ENCODE results near the gene HACE1.

HACE1 gene

DNA sequence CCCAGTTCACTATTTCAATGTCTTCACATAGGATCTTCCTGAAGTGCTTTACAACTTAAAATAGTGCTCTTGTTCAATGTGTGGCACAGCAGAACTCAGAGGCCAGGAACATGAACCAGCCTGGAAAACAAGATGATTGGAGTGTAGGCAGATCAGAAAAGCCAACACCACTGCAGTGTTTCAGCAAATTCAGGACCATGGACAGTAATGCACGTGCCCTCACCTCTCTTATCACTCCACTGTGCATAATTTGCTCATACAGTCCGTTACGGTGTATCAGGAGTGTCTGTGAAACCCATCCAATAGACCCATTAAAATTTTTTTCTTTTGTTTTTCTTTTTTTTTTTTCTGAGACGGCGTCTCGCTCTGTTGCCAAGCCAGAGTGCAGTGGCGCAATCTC, 27.6 kb upstream of the HACE1 start:
- no peak for TF ChIP-seq CTCF (IDR thresholded peaks at IDR 0.05; ENCODE audit: insufficient read depth, low read length, missing control alignments)
- ChIA-PET POLR2A (interaction anchor here (1.0 kb wide), 1 partner anchor 10 kb away, joined by 3 read pairs; no protein-coding TSS in a partner anchor), CTCF (no interaction called here)
- no peak for DNase-seq (ENCODE audit: low read depth, low spot score)
- no peak overlapping the region for H3K4me3 ChIP-seq (ENCODE audit: low read depth, low read length)

DNA sequence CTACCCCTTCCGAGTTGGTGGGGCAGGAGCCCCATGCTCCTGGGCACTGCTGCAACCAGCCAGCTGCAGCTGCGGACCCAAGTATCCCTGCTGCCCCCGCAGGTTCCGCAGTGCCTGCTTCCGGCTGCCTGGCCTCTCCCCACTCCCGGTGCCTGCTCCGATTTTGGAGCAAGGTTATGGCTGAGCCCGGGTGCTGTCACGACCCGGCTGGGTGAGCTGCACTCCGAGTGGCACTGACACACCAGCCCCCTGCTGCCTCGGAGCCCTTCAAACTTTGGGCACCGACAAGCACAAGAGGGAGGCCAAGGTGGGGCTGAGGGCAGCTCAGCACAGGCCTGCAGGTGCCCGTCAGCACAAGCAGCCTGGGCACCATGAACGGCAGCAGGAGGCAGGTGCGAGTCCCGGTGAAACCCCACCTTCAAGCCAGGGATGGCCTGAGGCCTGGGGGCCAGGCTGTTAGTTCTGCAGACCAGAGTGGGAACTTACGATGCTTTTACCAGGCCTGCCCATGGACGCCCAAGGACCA, 25.9 kb upstream of the HACE1 start:
- ChIA-PET POLR2A (no interaction called here), CTCF (interaction anchor here (1.1 kb wide), 1 partner anchor 193 kb away, joined by 3 read pairs; no protein-coding TSS in a partner anchor)
- no peak for DNase-seq (ENCODE audit: low read depth, low spot score)
- no peak overlapping the region for H3K4me3 ChIP-seq (ENCODE audit: low read depth, low read length)
- TF ChIP-seq CTCF (IDR thresholded peaks at IDR 0.05; ENCODE audit: insufficient read depth, low read length, missing control alignments): no peak

- DNase-seq (ENCODE audit: low read depth, low spot score): no peak
- no peak overlapping the region for H3K4me3 ChIP-seq (ENCODE audit: low read depth, low read length)
- TF ChIP-seq CTCF (IDR thresholded peaks at IDR 0.05; ENCODE audit: insufficient read depth, low read length, missing control alignments): no peak
- CTCF ChIA-PET: interaction anchor here (0.7 to 1.1 kb wide), 2 partner anchors 54 to 193 kb away, joined by 3 read pairs; no protein-coding TSS in a partner anchor
- POLR2A ChIA-PET: no interaction called here
Measured at GRCh38 chr6:104884867-104885517, 25.3 kb upstream of the HACE1 start.

DNA sequence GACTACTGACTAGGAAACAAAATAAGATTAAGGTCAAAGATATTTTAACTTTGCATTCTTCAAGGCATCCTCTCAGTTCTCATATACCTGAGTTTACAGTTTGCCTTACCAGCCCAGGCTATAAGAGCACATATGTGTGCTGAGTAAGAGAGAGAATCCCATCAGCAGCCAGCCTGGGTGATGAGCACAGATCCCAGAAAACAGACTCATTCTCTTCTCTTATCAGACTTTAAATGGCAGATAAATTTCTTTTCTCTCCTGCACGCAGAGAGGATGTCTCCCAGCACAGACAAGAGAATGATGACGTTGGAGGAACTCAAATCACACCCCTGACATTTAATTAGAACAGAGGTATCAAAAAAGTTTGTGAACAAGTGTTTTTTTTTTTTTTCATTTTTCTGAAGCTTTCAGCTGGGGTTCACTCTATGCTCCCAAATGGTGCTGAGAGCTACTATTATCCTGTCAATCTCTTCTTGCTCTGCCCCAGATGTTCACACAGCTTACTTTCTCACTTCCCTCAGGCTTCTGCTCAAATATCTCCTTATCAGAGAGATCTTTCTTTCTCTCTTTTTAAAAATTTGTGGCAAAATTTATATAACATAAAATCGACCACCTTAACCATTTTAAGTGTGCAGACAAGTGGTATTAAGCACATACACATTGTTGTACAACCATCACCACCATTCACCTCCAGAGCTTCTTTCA, 22.4 kb upstream of the HACE1 start:
- no peak for DNase-seq (ENCODE audit: low read depth, low spot score)
- no peak for TF ChIP-seq CTCF (IDR thresholded peaks at IDR 0.05; ENCODE audit: insufficient read depth, low read length, missing control alignments)
- CTCF ChIA-PET: no interaction called here
- POLR2A ChIA-PET: no interaction called here
- H3K4me3 ChIP-seq (ENCODE audit: low read depth, low read length): no peak overlapping the region

DNA sequence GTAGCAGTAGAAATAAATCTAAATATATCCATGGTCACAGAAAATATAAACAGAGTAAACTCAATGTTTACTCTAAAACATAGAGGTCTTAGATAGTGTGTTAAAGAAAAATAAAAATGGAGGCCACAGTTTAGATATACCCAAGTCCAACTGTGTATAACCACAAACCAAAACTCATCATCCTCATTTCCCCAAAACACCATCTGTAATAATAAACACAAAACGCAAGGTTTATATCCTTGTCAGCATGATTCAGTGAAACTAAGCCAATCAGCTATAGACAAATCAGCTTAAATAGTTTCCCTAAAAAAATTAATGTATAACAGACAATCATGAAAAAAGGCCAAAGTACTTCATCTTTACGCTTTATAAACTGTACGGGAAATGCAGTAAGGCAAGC, 2.7 kb upstream of the HACE1 start:
- no peak overlapping the region for H3K4me3 ChIP-seq (ENCODE audit: low read depth, low read length)
- DNase-seq (ENCODE audit: low read depth, low spot score): peak; percentile 40
- ChIA-PET POLR2A (no interaction called here), CTCF (no interaction called here)
- no peak for TF ChIP-seq CTCF (IDR thresholded peaks at IDR 0.05; ENCODE audit: insufficient read depth, low read length, missing control alignments)

GRCh38 chr6:104860221-104860620, 502 bp upstream of the HACE1 start:
- DNase-seq (ENCODE audit: low read depth, low spot score): no peak
- CTCF ChIA-PET: interaction anchor here (1.3 to 1.6 kb wide), 2 partner anchors 9 to 219 kb away, joined by 3 to 4 read pairs; no protein-coding TSS in a partner anchor
- no peak for TF ChIP-seq CTCF (IDR thresholded peaks at IDR 0.05; ENCODE audit: insufficient read depth, low read length, missing control alignments)
- POLR2A ChIA-PET: no interaction called here
- H3K4me3 ChIP-seq (ENCODE audit: low read depth, low read length): peak overlapping the region; percentile 80

Measured in AG04449 (cell line).